ENCODE data around the gene SPTBN5.

- TF ChIP-seq, protein P1, sequence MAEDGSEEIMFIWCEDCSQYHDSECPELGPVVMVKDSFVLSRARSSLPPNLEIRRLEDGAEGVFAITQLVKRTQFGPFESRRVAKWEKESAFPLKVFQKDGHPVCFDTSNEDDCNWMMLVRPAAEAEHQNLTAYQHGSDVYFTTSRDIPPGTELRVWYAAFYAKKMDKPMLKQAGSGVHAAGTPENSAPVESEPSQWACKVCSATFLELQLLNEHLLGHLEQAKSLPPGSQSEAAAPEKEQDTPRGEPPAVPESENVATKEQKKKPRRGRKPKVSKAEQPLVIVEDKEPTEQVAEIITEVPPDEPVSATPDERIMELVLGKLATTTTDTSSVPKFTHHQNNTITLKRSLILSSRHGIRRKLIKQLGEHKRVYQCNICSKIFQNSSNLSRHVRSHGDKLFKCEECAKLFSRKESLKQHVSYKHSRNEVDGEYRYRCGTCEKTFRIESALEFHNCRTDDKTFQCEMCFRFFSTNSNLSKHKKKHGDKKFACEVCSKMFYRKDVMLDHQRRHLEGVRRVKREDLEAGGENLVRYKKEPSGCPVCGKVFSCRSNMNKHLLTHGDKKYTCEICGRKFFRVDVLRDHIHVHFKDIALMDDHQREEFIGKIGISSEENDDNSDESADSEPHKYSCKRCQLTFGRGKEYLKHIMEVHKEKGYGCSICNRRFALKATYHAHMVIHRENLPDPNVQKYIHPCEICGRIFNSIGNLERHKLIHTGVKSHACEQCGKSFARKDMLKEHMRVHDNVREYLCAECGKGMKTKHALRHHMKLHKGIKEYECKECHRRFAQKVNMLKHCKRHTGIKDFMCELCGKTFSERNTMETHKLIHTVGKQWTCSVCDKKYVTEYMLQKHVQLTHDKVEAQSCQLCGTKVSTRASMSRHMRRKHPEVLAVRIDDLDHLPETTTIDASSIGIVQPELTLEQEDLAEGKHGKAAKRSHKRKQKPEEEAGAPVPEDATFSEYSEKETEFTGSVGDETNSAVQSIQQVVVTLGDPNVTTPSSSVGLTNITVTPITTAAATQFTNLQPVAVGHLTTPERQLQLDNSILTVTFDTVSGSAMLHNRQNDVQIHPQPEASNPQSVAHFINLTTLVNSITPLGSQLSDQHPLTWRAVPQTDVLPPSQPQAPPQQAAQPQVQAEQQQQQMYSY (CRISPR knock-in tag; IDR thresholded peaks at IDR 0.05) = no peak
- TF ChIP-seq TEAD1 (CRISPR knock-in tag; IDR thresholded peaks at IDR 0.05) (no peak), ETV6 (CRISPR knock-in tag; IDR thresholded peaks at IDR 0.05) (no peak), CTCF (IDR thresholded peaks at IDR 0.05) (no peak)
Observed at GRCh38 chr15:41823502-41823901, 70.4 kb downstream of the SPTBN5 start.
